Fibroblast of mammary gland (primary cell): ENCODE measurements around the gene ZDHHC14.
A peak's percentile ranks its signal among the peaks of the same experiment; 100 is the strongest.

Experiments used
- DNase-seq: peaks from one replicate; pipeline ENCODE4 v3.0.0-alpha.2; 2010; ENCODE audit warnings: low read depth
- H3K4me3 ChIP-seq: 2 replicates; pipeline ENCODE4 v1.5.1; 2011; ENCODE audit warnings: low read depth, mild to moderate bottlenecking, low read length, moderate library complexity; ENCODE audit not compliant: control insufficient read depth
- CTCF ChIP-seq: conservative IDR thresholded peaks from 2 replicates; pipeline ENCODE4 v1.5.1; 2011; ENCODE audit warnings: low read depth, low read length, inconsistent platforms; ENCODE audit not compliant: control insufficient read depth, insufficient read depth

ZDHHC14 gene

DNA sequence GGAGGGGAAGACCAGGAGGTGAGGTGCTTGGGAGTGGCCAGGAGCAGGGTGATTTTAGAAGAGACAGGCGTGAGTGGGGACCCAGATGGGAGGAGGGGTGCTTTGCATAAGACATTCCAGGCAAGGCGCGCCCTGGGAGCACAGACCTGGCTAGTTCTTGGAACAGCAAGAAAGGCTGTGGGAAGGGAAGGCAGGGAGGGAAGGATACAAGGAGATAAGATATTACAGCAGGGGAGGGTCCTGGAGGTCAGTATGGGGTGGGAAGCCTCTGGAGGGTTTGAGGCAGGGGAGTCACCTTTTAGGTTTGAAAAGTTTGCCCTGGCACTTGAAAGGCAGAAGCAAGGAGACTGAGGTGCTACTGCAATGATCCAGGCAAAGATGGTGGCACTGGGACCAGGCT is 111.8 kb downstream of the ZDHHC14 start:
- DNase-seq, result no peak
- H3K4me3 ChIP-seq, result no peak overlapping the region
- no peak for TF ChIP-seq CTCF

DNA sequence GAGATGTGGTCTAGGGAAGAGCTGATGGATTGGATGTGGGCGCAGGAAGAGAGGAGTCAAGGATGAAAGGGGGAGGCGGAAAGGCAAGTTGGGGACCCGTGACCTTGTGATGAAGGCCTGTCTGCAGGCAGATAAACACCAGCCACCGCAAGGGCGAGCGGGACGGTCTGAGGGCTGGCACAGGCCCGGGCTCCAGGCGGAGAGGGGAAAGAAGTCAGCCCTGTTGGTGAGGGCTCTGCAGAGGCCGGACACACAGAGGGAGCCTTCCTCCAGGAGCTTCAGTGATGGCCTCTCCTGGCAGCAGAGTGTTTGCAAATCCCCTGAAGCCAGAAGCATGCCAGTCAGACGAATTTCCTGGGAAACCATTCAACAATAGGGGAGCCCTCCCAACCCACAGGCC is 112.2 kb downstream of the ZDHHC14 start:
- no peak for TF ChIP-seq CTCF
- DNase-seq, result no peak

DNA sequence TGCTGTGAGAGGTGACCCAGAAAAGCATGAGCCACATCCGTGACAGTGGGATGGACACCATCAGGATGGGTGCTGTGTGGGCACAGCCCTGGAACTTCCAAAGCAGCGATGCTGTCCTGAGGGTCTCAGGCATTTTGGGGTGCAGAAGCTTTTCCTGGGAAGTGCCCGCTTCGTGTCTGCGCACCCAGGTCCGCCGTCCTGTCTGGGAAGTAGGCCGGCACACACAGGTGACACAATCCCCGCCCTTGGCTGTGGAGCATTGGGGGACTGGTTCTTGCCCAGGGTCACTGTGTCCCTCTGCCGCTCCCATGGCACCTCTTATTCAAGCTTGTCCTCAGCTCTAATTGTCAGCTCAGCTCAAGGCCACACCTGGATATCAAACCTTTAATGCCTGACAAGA is 112.6 kb downstream of the ZDHHC14 start:
- no peak overlapping the region for H3K4me3 ChIP-seq
- no peak for DNase-seq

More for the DNA sequence above, 112.2 kb downstream of the ZDHHC14 start:
- H3K4me3 ChIP-seq, result no peak overlapping the region

DNA sequence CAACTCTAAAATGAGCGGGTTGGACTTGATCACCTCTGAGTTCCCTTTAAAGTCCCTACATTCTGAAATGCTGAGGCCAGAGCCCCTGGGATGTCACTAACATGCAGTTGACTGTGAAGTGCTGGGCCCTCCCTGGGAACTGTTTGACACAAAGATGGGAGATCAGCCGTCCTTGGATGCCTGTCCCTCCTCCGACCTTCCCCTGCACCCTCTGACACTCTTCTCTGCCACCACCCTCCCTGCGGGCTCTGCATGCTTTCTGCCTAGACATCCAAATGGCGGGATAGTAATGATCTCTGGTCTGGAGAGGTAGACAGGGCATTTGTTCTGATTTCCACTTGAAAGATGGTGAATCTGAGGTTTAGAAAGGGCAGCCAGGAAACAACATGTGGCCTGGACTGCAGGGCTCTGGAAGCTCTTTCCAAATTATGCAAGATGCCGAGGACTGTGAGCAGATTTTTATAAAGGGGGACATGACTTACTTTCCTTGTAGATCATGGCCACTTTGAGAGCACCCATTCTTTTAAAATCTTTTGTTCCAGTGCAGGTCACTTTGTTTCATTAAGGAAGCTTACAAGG is 113.2 kb downstream of the ZDHHC14 start:
- TF ChIP-seq CTCF, result no peak
- DNase-seq, result no peak
- no peak overlapping the region for H3K4me3 ChIP-seq

More for the DNA sequence above, 112.6 kb downstream of the ZDHHC14 start:
- TF ChIP-seq CTCF, result no peak

- DNase-seq, result no peak
- H3K4me3 ChIP-seq, result no peak overlapping the region
- no peak for TF ChIP-seq CTCF
Measured at GRCh38 chr6:157496534-157497095, 115.6 kb downstream of the ZDHHC14 start.

DNA sequence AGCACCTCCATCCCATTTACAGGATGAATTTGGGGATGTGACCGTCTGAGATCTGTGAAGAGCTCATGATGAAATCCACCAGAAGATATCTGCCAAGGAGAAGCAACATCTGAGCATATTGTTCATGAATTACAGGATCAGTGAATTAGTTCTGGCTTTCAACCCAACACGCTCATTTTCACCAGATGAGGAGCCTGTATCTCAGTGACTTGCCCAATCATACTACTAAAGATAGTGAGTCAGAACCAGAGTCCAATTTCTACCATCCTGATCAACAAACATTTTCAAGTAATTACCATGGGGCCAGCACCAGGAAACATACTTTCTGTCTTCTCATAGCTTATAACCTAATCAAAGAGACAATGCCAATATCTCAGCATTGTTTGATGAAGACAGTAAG is 116.6 kb downstream of the ZDHHC14 start:
- H3K4me3 ChIP-seq, result no peak overlapping the region
- peak; percentile 21 for DNase-seq
- no peak for TF ChIP-seq CTCF

- no peak for TF ChIP-seq CTCF
- no peak for DNase-seq
- no peak overlapping the region for H3K4me3 ChIP-seq
Measured at GRCh38 chr6:157498817-157499216, 117.8 kb downstream of the ZDHHC14 start.
